Loucy (cell line): ENCODE measurements around the gene ARHGAP1.
A peak's percentile ranks its signal among the peaks of the same experiment; 100 is the strongest.

Source experiments
- H2AFZ ChIP-seq: fragments of 200-600 bp; sonication (generic); 2 replicates; pipeline ENCODE4 v1.6.0; 2016; ENCODE audit warnings: antibody characterized with exemption, mild to moderate bottlenecking, low read length, moderate library complexity
- H3F3A ChIP-seq: fragments of 200-600 bp; 2 replicates; pipeline ENCODE4 v1.6.0; 2016; ENCODE audit warnings: antibody characterized with exemption, low read depth, mild to moderate bottlenecking
- H3K27me3 ChIP-seq: fragments of 200-600 bp; sonication (generic); 2 replicates; pipeline ENCODE4 v1.6.1; 2014; ENCODE audit warnings: low read length, mild to moderate bottlenecking; ENCODE audit not compliant: insufficient read depth, poor library complexity, severe bottlenecking
- H3K36me3 ChIP-seq: fragments of 200-600 bp; sonication (generic); 2 replicates; pipeline ENCODE4 v1.6.1; 2016; ENCODE audit warnings: low read length; ENCODE audit not compliant: insufficient read depth
- H3K4me1 ChIP-seq: fragments of 200-600 bp; sonication (generic); 2 replicates; pipeline ENCODE4 v1.5.1; 2014; ENCODE audit warnings: low read length, mild to moderate bottlenecking; ENCODE audit not compliant: insufficient read depth, poor library complexity, severe bottlenecking
- H3K4me2 ChIP-seq: fragments of 200-600 bp; sonication (generic); 2 replicates; pipeline ENCODE4 v1.6.0; 2014; ENCODE audit warnings: antibody characterized with exemption, low read length, low read depth, mild to moderate bottlenecking; ENCODE audit not compliant: poor library complexity, severe bottlenecking
- H3K4me3 ChIP-seq: fragments of 200-600 bp; sonication (generic); 2 replicates; pipeline ENCODE4 v1.5.1; 2014; ENCODE audit warnings: low read length, mild to moderate bottlenecking, mixed read lengths; ENCODE audit not compliant: poor library complexity, severe bottlenecking
- H3K79me2 ChIP-seq: fragments of 200-600 bp; sonication (generic); 2 replicates; pipeline ENCODE4 v1.6.1; 2014; ENCODE audit warnings: low read length; ENCODE audit not compliant: insufficient read depth
- H3K9ac ChIP-seq: fragments of 200-600 bp; sonication (generic); 2 replicates; pipeline ENCODE4 v1.6.0; 2014; ENCODE audit warnings: mild to moderate bottlenecking, low read depth, low read length, moderate library complexity; ENCODE audit not compliant: poor library complexity, severe bottlenecking
- H3K9me2 ChIP-seq: fragments of 200-600 bp; sonication (generic); replicated peaks from 2 replicates; pipeline ENCODE4 v1.6.1; 2016; ENCODE audit warnings: low read depth, low read length, mixed read lengths
- H3K9me3 ChIP-seq: fragments of 200-600 bp; sonication (generic); 2 replicates; pipeline ENCODE4 v1.6.1; 2014; ENCODE audit warnings: mild to moderate bottlenecking, antibody characterized with exemption, low read length, low read depth; ENCODE audit not compliant: insufficient read depth
- H4K20me1 ChIP-seq: fragments of 200-600 bp; sonication (generic); 2 replicates; pipeline ENCODE4 v1.6.0; 2014; ENCODE audit warnings: antibody characterized with exemption, low read length, mild to moderate bottlenecking; ENCODE audit not compliant: insufficient read depth, poor library complexity, severe bottlenecking
- CTCF ChIP-seq: fragments of 200-600 bp; sonication (generic); conservative IDR thresholded peaks from 2 replicates; pipeline ENCODE4 v1.5.1; 2014; ENCODE audit warnings: mild to moderate bottlenecking, antibody characterized with exemption, low read length
- EZH2phosphoT487 ChIP-seq: fragments of 200-600 bp; IDR thresholded peaks from 2 replicates; pipeline ENCODE4 v1.6.1; 2018; ENCODE audit warnings: antibody characterized with exemption, mild to moderate bottlenecking, moderate library complexity, borderline replicate concordance

ARHGAP1 gene

GRCh38 chr11:46736615-46737014 is 36.2 kb upstream of the ARHGAP1 start:
- H4K20me1 ChIP-seq = no peaks in the 10 kb centered on the region

GRCh38 chr11:46736146-46736545 is 35.7 kb upstream of the ARHGAP1 start:
- Histone ChIP-seq H3K9me2 (no peaks in the 10 kb centered on the region), H3K4me2 (no peak overlapping the region), H3K79me2 (no peaks in the 10 kb centered on the region), H3F3A (no peaks in the 10 kb centered on the region), H3K36me3 (0 out of 2 replicates have a peak, but pooled peaks cover 2% of the 10 kb centered on the region), H3K4me1 (no peaks in the 10 kb centered on the region), H3K27me3 (no peaks in the 10 kb centered on the region), H3K9ac (no peak overlapping the region), H3K9me3 (no peaks in the 10 kb centered on the region), H4K20me1 (no peaks in the 10 kb centered on the region), H3K4me3 (no peak overlapping the region), H2AFZ (no peak overlapping the region)
- no peak for TF ChIP-seq CTCF
- no peak for TF ChIP-seq EZH2phosphoT487

More at GRCh38 chr11:46736615-46737014, 36.2 kb upstream of the ARHGAP1 start:
- no peak for TF ChIP-seq CTCF
- Histone ChIP-seq H3K79me2 (no peaks in the 10 kb centered on the region), H3F3A (no peaks in the 10 kb centered on the region), H3K9me2 (no peaks in the 10 kb centered on the region), H3K36me3 (peaks cover 5% of the 10 kb centered on the region; the same call in 1 of the 2 replicates), H2AFZ (no peak overlapping the region), H3K27me3 (no peaks in the 10 kb centered on the region), H3K4me3 (no peak overlapping the region), H3K4me2 (no peak overlapping the region), H3K9me3 (no peaks in the 10 kb centered on the region), H3K9ac (no peak overlapping the region), H3K4me1 (no peaks in the 10 kb centered on the region)

GRCh38 chr11:46733234-46733633 is 32.8 kb upstream of the ARHGAP1 start:
- Histone ChIP-seq H3K4me1 (no peaks in the 10 kb centered on the region), H3K4me2 (no peak overlapping the region), H3K36me3 (no peaks in the 10 kb centered on the region), H3K9me2 (no peaks in the 10 kb centered on the region), H4K20me1 (no peaks in the 10 kb centered on the region), H2AFZ (0 out of 2 replicates have a peak overlapping the region, but pooled peaks have one; percentile 27), H3K4me3 (no peak overlapping the region), H3F3A (no peaks in the 10 kb centered on the region), H3K27me3 (no peaks in the 10 kb centered on the region), H3K79me2 (no peaks in the 10 kb centered on the region), H3K9me3 (no peaks in the 10 kb centered on the region), H3K9ac (no peak overlapping the region)
- TF ChIP-seq CTCF (no peak), EZH2phosphoT487 (no peak)
